ENCODE measurements around the gene MMRN1.
"Not testable (repeated sequence)": the region's sequence is repeated elsewhere in the genome, so short reads cannot be mapped to it uniquely, and the experiment has no call there.

The MMRN1 gene

DNA sequence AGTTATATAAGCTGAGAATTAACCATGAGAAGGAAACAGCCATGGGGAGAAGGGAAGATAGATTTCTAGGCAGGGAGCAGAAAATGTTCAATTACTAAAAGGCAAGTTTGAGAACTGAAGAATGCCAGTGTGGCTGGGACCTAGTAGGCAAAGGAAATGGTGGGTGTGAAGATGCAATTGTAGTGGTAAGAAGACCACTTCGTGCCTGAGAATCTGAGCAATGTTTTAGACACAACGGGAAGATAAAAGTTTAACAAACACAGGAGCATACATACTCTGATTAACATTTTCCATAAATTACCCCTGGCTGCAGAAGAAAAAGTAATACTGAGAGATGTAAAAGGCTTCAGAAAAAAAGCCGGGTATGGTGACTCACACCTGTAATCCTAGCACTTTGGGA lies 18.1 kb upstream of the MMRN1 start:
- TF ChIP-seq Cebpa-rat (IDR thresholded peaks at IDR 0.05): no peak
- H3K4me3 ChIP-seq: no peak overlapping the region
- H3K36me3 ChIP-seq: no peaks in the 10 kb centered on the region
- H3K9me3 ChIP-seq: no peaks in the 10 kb centered on the region
- H4K20me1 ChIP-seq: no peaks in the 10 kb centered on the region
- H3K4me2 ChIP-seq: no peak overlapping the region
- no peak overlapping the region for H3K9ac ChIP-seq
- no peaks in the 10 kb centered on the region for H3K4me1 ChIP-seq
- H3K27ac ChIP-seq: no peak overlapping the region
- no peaks in the 10 kb centered on the region for H3K27me3 ChIP-seq

DNA sequence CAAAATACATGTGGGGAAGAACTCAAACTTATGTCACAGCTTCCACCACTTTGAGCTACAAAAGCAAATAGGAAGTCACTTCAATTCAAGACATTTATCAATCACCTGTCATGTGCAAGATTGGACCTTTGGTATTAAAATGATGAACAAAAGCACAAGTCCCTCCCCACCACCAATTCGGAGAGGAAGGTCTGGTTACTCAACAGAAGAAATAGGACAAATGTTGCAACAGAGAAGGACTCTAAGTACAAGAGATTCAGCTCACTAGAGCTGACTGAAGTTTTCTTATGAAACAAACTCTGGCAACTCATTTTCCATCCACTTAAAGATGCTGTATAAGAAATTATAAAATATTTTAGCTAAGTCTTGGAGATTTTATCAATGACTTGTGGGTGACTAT lies 16.0 kb upstream of the MMRN1 start:
- Histone ChIP-seq H3K4me3 (no peak overlapping the region), H3K9ac (no peak overlapping the region), H3K9me3 (no peaks in the 10 kb centered on the region), H3K36me3 (no peaks in the 10 kb centered on the region), H3K27me3 (no peaks in the 10 kb centered on the region), H3K4me1 (no peaks in the 10 kb centered on the region), H4K20me1 (no peaks in the 10 kb centered on the region), H3K4me2 (no peak overlapping the region), H3K27ac (no peak overlapping the region)
- TF ChIP-seq Cebpa-rat (IDR thresholded peaks at IDR 0.05): no peak

DNA sequence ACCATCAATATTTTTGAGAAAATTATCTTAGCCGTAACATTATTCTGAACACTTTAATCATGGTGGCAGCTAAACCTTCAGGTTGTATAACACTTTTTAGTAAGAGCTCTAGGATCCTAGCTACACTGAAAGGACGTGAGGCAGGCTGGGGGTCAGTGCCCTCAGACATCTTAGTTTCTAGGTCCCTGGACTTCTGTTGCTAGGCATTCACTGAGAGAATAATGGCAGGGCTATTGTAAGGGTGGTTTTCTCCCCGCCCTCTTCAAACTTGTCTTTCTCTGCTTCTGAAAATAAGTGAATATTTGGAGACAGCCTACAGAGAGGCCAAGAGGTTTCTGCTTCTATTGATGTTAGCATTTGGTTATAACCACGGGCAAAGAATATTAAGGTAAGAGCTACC lies 15.4 kb upstream of the MMRN1 start:
- Histone ChIP-seq H3K27ac (no peak overlapping the region), H3K36me3 (no peaks in the 10 kb centered on the region), H3K27me3 (no peaks in the 10 kb centered on the region), H3K4me3 (no peak overlapping the region), H3K4me2 (no peak overlapping the region), H3K4me1 (no peaks in the 10 kb centered on the region), H4K20me1 (no peaks in the 10 kb centered on the region), H3K9ac (no peak overlapping the region), H3K9me3 (no peaks in the 10 kb centered on the region)
- no peak for TF ChIP-seq Cebpa-rat (IDR thresholded peaks at IDR 0.05)

DNA sequence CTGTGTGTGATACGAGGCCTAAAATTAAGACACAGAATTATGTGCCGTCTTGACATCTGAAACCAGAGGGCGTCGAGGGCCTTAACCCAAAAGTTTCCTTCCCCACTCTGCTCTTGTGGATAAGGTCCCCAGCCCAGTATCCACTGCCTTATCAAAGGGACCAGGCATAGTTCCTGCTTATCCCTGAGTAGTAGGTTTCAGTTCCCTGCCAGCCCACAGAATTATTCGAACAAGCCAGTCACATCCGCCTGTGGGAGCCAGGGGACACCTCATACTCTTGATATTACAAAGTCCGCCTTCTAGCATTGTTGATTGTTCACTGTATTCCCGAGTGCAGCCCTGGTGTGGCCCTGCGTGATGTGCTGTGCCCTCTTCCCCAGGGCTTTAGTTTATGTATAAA lies 5.4 kb upstream of the MMRN1 start:
- H3K4me3 ChIP-seq: no peak overlapping the region
- no peaks in the 10 kb centered on the region for H3K36me3 ChIP-seq
- no peak for TF ChIP-seq Cebpa-rat (IDR thresholded peaks at IDR 0.05)
- no peaks in the 10 kb centered on the region for H4K20me1 ChIP-seq
- H3K4me2 ChIP-seq: no peak overlapping the region
- H3K9me3 ChIP-seq: no peaks in the 10 kb centered on the region
- peaks cover 6% of the 10 kb centered on the region for H3K4me1 ChIP-seq
- H3K27ac ChIP-seq: no peak overlapping the region
- no peak overlapping the region for H3K9ac ChIP-seq
- no peaks in the 10 kb centered on the region for H3K27me3 ChIP-seq

DNA sequence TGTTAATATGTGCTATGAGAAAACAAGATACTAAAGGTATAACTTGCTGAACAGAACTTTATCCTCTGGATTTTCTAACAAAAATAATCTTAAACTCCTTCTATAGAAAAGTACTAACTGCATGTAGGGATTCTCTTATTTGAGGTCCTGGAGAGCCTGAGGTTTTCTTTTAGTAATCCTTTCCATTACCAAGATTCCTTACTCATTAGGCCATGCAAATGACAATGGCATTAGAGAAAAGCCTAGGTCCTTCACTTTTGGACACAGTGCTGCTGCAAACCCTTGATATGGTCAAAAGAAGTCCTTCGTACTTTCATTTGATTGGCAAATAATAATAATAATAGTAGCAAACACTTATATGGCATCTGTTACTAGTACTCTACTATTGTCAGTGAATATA lies 3.2 kb downstream of the MMRN1 start:
- Histone ChIP-seq H3K4me3 (no peak overlapping the region), H3K9me3 (no peaks in the 10 kb centered on the region), H4K20me1 (no peaks in the 10 kb centered on the region), H3K36me3 (no peaks in the 10 kb centered on the region), H3K4me2 (no peak overlapping the region), H3K27me3 (no peaks in the 10 kb centered on the region), H3K27ac (no peak overlapping the region), H3K4me1 (peaks cover 34% of the 10 kb centered on the region), H3K9ac (no peak overlapping the region)
- no peak for TF ChIP-seq Cebpa-rat (IDR thresholded peaks at IDR 0.05)

DNA sequence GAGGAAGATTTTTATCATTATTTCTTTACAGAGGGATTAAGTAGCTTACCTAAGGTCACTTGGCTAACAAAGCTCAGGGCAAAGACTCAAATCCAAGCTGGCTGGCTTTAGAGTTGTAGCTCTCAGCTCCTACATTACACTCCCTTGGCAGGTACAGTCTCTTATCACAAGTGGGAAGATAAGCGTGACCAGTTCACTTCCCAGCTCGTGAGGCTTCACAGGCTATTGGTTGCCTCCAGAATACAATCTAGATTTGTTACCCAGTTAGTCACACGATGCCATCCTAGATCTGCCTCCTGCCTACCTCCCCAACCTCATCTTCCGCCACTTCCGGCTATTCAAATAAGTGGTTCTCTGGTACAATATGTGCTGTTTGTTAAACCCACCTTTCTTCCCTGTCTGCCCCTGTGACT lies 3.7 kb downstream of the MMRN1 start:
- TF ChIP-seq Cebpa-rat (IDR thresholded peaks at IDR 0.05): no peak
- Histone ChIP-seq H3K4me2 (0 out of 2 replicates have a peak overlapping the region, but pooled peaks have one; percentile 10), H4K20me1 (no peaks in the 10 kb centered on the region), H3K9ac (no peak overlapping the region), H3K27ac (no peak overlapping the region), H3K4me1 (peaks cover 34% of the 10 kb centered on the region), H3K9me3 (no peaks in the 10 kb centered on the region), H3K4me3 (no peak overlapping the region), H3K36me3 (no peaks in the 10 kb centered on the region), H3K27me3 (no peaks in the 10 kb centered on the region)

DNA sequence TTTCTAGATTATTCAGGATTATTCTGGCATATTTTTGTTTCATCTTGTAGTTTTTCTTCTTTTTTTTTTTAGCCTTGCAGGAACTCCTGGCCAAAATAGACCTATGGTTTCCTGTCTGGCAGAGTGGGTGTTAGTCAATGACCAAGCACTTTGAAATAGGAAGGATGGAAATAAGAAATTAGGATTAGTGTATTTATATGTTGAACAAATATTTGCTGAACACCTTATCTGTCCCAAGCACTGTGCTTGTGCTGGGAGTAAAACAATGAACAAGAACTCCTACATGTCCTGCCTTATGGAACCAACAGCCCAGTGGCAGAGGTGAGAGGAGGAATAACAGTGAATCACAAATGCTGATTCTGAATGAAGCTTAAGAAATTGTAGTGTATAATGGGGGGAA lies 4.5 kb downstream of the MMRN1 start:
- Histone ChIP-seq H3K27ac (no peak overlapping the region), H3K4me1 (peaks cover 29% of the 10 kb centered on the region), H3K9me3 (no peaks in the 10 kb centered on the region), H3K36me3 (no peaks in the 10 kb centered on the region), H4K20me1 (no peaks in the 10 kb centered on the region), H3K27me3 (no peaks in the 10 kb centered on the region), H3K4me3 (no peak overlapping the region), H3K4me2 (peak overlapping the region; percentile 29), H3K9ac (no peak overlapping the region)
- TF ChIP-seq Cebpa-rat (IDR thresholded peaks at IDR 0.05): no peak

DNA sequence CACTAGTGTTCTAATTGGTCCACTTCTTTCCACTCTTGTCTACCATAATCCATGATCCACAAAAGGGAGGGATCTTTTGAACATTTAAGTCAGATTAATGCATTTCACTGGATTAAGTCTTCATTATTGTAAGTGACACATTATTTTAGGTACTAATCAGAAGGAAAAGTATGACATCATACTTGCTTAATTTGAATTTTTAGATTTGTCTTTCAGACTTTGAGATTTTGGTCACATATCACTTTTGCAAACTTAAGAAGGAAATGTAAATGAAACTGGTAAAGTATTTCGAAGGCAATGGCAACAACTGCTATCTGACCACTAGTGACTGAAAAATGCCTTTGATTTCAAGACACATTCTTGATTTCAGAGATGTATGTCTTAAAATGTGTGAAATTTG lies 5.2 kb downstream of the MMRN1 start:
- no peak for TF ChIP-seq Cebpa-rat (IDR thresholded peaks at IDR 0.05)
- Histone ChIP-seq H3K27ac (no peak overlapping the region), H3K4me1 (peaks cover 22% of the 10 kb centered on the region), H3K27me3 (no peaks in the 10 kb centered on the region), H4K20me1 (no peaks in the 10 kb centered on the region), H3K4me2 (no peak overlapping the region), H3K9me3 (no peaks in the 10 kb centered on the region), H3K9ac (no peak overlapping the region), H3K36me3 (no peaks in the 10 kb centered on the region), H3K4me3 (no peak overlapping the region)

DNA sequence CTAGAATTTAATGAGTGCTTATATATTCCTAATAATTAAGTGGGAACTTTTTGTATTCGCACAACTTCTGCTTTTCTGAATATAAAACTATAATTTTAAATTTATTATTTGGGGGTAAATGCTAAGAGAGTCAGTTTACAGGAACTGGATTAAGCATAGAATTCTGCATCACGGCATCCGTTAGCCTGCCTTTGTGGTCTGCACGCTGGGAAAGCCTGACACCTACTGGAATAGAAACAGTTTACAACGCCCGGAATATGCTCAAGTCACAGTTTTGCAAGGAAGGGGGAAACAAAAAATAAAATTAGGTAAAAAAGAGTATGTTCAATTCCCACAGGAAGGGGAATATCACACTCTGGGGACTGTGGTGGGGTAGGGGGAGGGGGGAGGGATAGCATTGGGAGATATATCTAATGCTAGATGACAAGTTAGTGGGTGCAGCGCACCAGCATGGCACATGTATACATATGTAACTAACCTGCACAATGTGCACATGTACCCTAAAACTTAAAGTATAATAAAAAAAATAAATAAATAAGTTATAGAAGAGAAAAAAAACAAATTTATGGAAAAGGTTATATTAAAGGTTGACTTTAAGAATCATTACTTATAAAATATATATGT lies 7.3 kb downstream of the MMRN1 start:
- not testable (repeated sequence) for H3K9me3 ChIP-seq, H3K9ac ChIP-seq, H3K36me3 ChIP-seq, H3K27ac ChIP-seq, H4K20me1 ChIP-seq, H3K27me3 ChIP-seq, H3K4me2 ChIP-seq, H3K4me3 ChIP-seq
- peaks cover 12% of the 10 kb centered on the region for H3K4me1 ChIP-seq

DNA sequence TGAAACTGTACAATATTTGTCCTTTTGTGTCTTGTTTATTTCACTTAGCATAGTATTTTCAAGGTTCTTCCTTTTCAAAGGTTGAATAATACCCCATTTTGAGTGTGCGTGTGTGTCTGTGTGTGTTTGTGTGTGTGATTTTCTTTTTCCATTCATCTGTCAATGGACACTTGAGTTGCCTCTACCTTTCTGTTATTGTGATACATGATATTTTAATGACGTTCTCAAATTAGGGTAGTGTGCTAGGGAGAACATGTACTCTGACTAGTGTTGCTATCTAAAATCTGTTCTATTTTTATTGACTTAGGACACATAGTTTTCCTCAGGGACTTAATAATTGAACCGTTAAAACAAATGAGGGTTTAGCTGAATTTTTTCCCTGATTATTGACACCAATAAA lies 9.9 kb downstream of the MMRN1 start:
- no peak overlapping the region for H3K27ac ChIP-seq
- no peaks in the 10 kb centered on the region for H3K9me3 ChIP-seq
- H3K4me2 ChIP-seq: no peak overlapping the region
- H4K20me1 ChIP-seq: no peaks in the 10 kb centered on the region
- no peaks in the 10 kb centered on the region for H3K27me3 ChIP-seq
- no peaks in the 10 kb centered on the region for H3K4me1 ChIP-seq
- no peak overlapping the region for H3K4me3 ChIP-seq
- TF ChIP-seq Cebpa-rat (IDR thresholded peaks at IDR 0.05): no peak
- no peak overlapping the region for H3K9ac ChIP-seq
- no peaks in the 10 kb centered on the region for H3K36me3 ChIP-seq

DNA sequence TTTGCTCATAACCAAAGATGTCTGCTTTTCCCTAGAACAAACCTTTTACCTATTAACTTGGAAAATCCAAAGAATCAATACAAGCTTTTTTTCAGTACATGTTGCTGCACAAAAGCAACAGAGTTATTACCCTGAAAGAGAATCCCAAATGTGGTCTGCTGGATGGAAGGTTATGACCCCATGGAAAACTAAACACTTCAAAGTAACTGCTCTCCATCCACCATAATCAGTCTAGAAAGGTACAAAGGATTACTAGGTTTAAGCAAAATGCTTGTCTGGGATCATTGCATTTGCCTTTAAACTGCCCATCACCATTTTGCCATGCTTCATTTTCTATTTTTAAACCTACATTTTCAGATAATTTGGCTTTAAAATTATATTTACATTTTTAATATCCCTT lies 11.7 kb downstream of the MMRN1 start:
- Histone ChIP-seq H3K4me2 (no peak overlapping the region), H3K9me3 (no peaks in the 10 kb centered on the region), H3K4me3 (no peak overlapping the region), H3K9ac (no peak overlapping the region), H3K27me3 (no peaks in the 10 kb centered on the region), H3K36me3 (no peaks in the 10 kb centered on the region), H4K20me1 (no peaks in the 10 kb centered on the region), H3K4me1 (no peaks in the 10 kb centered on the region), H3K27ac (no peak overlapping the region)
- TF ChIP-seq Cebpa-rat (IDR thresholded peaks at IDR 0.05): no peak
